ENCODE results near the gene ABCA1.

GRCh38 chr9:104900324-104900723 lies 27.6 kb downstream of the ABCA1 start:
- no peak for TF ChIP-seq CTCF (conservative IDR thresholded peaks at IDR 0.05 in 1 of 2, IDR thresholded peaks at IDR 0.05 in 1 of 2; ENCODE audit: low read depth in 1 of 2, low read length in 2 of 2)
- no peak for TF ChIP-seq EZH2 (IDR thresholded peaks at IDR 0.05; ENCODE audit: low read length, missing control alignments)

Measured in fibroblast of lung (primary cell).